HG02642 (cell line): ENCODE data around the gene SIRPG.
"Not testable (repeated sequence)": the region's sequence is repeated elsewhere in the genome, so short reads cannot be mapped to it uniquely, and the experiment has no call there.

Experiments used
- ATAC-seq: cut with Tn5 transposase; IDR thresholded peaks from one replicate; pipeline ENCODE4 v1.9.1; 2021; ENCODE audit warnings: mild to moderate bottlenecking; ENCODE audit not compliant: unreplicated experiment, poor library complexity

The SIRPG gene

GRCh38 chr20:1657556-1658334, at the start of gene SIRPG:
TSS of gene SIRPG (minus strand) at chr20:1657779. CDS start at chr20:1657714, 65 bp downstream.
- ATAC-seq, result no peak

DNA sequence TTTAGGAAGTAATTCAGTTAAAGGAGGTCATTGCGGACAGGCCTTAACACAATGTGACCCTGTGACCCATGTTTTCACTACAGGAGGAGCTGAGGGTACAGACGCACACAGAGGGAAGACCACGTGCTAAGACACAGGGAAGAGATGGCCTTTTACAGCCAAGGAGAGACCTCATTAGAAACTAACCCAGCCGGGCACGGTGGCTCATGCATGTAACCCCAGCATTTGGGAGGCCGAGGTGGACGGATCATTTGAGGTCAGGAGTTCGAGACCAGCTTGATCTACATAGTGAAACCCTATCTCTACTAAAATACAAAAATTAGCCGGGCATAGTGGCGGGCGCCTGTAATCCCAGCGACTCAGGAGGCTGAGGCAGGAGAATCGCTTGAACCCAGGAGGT, 49.3 kb upstream of the SIRPG start:
- ATAC-seq, result not testable (repeated sequence)

GRCh38 chr20:1706079-1706478, 48.5 kb upstream of the SIRPG start:
- no peak for ATAC-seq

DNA sequence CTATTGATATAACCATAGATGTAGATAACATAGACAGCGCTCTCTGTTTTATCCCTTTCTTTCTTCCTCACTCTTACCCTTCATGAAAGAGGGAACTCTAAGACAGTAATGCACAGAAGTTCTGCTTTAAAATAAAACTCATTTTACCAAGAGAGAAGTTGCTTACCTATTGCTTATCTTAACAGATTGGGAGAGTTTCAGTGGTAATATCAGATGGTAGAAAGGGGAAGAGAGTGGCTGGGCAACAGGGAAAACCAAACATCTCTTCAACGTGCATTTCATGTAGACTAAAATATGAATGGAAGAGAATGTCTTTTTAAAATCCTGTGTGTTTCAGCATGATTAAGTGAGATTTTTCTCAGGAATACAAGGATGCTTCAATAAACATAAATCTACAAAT, 45.3 kb upstream of the SIRPG start:
- no peak for ATAC-seq

- ATAC-seq, result no peak
These were observed 44.7 kb upstream of the SIRPG start for GRCh38 chr20:1702328-1702727.

- no peak for ATAC-seq
These were observed 43.4 kb upstream of the SIRPG start for GRCh38 chr20:1700990-1701389.

GRCh38 chr20:1697592-1697991, 40.0 kb upstream of the SIRPG start:
- ATAC-seq, result no peak

- no peak for ATAC-seq
These were observed 39.1 kb upstream of the SIRPG start for GRCh38 chr20:1696521-1697209.

- ATAC-seq, result no peak
These were observed 37.1 kb upstream of the SIRPG start for GRCh38 chr20:1694672-1695071.

- ATAC-seq, result no peak
These were observed 35.8 kb upstream of the SIRPG start for GRCh38 chr20:1693427-1693826.

DNA sequence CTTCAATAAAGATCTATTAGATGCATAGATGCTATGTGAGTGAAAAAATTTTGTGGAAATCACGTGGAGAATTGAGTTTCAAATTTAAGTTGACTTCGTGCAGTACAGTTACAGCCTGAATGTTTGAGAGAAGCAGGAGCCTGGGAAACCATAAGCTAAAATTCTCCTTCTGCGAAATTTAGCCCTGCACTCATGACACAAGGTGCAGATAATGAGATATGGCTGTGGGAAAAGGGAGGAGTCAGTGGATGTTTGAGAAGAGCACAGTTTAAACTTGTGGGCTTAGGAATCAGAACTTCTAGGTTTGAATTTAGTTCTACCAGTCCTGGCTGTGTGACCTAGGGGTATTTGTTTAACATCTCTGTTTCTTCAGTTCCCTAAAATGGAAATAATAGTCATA, 32.1 kb upstream of the SIRPG start:
- ATAC-seq, result no peak

DNA sequence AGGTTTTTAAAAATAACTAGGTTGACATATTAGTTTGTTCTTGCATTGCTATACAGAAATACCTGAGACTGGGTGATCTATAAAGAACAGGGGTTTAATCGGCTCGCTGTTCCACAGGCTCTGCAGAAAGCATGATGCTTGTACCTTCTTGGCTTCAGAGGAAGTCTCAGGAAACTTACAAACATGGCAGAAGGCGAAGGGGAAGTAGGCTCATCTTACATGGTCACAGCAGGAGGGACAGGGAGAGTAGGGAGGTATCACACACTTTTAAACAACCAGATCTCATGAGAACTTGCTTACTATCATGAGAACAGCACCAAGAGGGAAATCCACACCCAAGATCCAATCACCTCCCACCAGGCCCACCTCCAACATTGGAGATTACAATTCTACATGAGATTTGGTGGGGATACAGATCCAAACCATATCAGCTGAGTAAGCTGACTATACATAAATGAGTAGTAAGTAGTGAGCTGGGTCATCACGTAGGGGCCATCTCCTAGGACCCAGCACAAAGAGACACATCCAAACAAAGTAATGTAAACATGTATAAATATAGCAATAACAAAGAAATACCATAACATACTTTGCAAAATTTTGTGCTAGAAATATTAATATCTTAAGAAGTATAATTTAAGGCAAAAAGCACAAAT, 31.4 kb upstream of the SIRPG start:
- no peak for ATAC-seq

DNA sequence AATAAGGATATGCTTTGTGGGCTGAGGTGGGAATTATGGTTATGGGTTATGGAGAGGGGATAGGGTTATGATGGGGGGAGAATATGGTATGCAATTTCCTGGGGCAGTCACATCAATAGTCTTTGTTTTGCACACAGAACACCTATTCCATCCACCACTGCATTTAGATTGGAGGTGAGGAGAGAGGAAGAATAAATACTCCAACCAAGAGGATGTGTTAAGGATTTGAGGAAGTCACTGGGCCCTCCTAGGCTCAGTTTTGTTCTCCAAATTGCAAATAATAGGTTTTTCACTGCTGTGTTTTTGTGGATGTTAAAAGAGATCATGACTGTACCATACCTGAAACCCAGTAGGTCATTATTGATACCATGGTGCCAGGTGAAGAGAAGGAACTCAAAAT, 29.5 kb upstream of the SIRPG start:
- no peak for ATAC-seq

- no peak for ATAC-seq
These were observed 28.7 kb upstream of the SIRPG start for GRCh38 chr20:1686151-1686748.

- ATAC-seq, result no peak
These were observed 27.9 kb upstream of the SIRPG start for GRCh38 chr20:1685304-1686052.

DNA sequence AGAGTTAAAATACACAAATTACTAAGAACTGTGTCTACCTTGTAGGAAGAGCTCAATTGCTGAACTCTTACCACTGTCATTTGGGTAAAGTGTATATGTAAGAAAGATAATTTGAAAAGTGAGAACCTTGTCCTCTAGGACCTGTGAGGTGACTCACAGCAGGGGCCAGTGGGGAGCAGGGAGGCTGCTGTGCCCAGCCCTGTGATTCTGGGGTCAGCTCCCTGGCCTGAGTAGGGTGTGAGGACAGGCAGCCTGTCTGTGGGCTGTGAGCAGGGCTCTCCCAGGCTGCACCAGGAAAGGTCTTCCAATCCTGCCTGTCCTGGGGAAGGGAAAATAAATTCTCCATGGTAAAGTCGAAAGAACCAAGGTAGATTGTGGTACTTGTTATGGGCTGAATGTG, 27.3 kb upstream of the SIRPG start:
- ATAC-seq, result no peak

GRCh38 chr20:1676650-1677049, 19.1 kb upstream of the SIRPG start:
- no peak for ATAC-seq

DNA sequence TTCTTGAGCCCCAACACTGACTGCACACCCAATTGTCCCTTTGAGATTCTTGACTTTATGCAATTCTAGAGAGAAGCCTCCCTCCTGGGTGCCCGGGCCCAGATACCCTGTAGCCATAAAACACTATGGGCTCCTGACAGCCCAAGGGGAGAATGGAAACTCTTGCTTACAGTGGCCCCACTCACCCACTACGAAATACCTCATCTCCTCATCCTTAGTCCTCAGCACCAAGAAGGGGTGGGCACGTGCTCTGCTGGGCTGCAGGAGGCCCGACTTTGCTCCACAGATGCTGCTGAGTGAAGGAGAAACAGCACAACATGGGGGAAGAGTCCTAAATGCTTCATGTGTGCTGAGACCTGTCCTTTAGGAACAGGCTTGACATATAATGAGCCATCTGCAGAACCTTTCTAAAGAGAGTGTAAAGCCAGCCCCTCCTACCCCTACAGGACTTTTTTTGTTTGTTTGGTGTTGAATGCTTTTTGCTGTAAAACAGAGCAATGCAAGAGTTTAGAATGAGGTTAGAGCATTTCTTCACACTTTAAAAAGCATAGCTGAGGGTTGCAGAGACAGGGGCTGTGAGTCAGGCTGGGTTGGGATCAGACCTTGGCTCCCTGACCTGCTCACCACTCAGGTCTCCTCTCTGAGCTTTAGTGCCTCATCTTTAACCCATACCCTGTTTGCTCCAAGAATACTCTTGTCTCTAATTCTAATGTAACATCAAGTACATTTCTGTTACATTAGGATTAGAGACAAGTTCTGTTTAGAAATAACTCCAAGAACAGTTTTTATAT, 17.6 kb upstream of the SIRPG start:
- no peak for ATAC-seq

GRCh38 chr20:1674361-1674760, 16.8 kb upstream of the SIRPG start:
- ATAC-seq, result no peak

- no peak for ATAC-seq
These were observed 15.8 kb upstream of the SIRPG start for GRCh38 chr20:1673424-1673823.
